Erythroblast (primary cell): ENCODE measurements around the gene SIGLEC14.

ENCODE experiments used
- GATA1 ChIP-seq: IDR thresholded peaks from 2 replicates; pipeline ENCODE4 v1.6.1; 2011; ENCODE audit warnings: low read depth, mild to moderate bottlenecking, control low read depth, low read length, moderate library complexity
- POLR2A ChIP-seq: IDR thresholded peaks from 2 replicates; pipeline ENCODE4 v1.6.1; 2011; ENCODE audit warnings: mild to moderate bottlenecking, low read length

DNA sequence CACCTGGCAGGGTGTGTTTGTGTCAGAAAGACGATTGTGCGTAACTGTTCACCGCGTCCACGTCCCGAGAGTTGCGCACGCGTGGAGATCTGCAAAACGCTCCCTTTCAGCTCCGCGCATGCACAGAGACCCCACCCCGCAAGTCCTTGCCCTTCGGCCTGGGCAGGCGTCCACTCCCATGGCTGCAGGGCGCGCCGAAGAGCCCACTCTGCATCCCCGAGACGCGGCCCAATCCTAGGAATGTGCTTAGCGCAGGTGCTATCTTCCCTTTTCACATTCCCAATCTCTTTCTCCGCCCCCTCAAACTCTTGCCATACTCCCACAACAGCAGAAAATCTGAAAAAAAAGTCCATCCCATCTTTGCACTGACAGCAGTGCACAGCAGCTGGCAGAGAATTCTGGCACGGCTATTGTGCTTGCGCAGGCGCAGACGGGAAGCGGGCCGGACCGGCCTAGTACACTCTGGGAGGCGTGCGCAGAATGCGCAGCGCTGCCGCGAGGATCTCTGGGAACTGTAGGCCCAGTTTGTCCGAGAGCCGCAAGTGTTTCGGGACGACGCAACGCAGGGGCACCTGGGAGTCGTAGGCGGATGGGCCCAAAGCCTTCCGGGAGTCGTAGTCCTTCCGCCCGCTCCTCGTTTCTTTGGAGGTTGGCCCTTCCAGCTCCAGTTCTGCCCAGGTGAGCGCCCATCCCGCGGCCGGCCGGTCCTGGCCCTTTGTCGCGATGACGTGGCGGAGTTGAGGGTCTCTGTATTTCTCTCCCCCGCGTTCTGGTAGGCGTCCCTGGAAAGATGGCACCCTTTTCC lies 52.5 kb downstream of the SIGLEC14 start:
- TF ChIP-seq POLR2A: peak; percentile 14
- no peak for TF ChIP-seq GATA1
